Measurements from ENCODE around the gene F3.
A peak's percentile ranks its signal among the peaks of the same experiment; 100 is the strongest.

Gene F3

GRCh38 chr1:94527447-94528031 is 14.0 kb downstream of the F3 start:
- peak; percentile 62 for DNase-seq (ENCODE audit: low spot score)

- no peak for DNase-seq (ENCODE audit: low spot score)
These were observed 15.2 kb downstream of the F3 start for GRCh38 chr1:94526152-94526980.

GRCh38 chr1:94524531-94524930 is 17.0 kb downstream of the F3 start:
- DNase-seq (ENCODE audit: low spot score): no peak

DNA sequence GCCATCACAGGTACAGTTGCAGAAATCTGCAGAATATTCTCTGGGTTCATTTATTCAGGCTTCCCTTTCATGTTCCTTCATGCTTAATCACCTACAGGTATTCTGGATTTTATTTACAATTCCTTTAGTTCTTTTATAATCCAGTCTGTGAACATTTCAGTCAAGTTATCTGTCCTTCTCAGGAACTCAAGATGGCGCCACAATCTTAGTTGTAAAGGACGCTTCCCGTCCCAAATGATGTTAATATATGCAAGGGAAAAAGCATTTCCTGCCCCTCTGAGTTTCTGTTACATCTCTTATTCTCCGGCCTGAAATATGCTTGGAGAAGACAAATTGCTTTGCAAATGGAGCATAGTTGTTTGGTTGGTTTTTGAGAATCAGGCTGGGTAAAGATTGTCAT is 19.3 kb downstream of the F3 start:
- DNase-seq (ENCODE audit: low spot score): peak; percentile 43

- DNase-seq (ENCODE audit: low spot score): no peak
These were observed 22.2 kb downstream of the F3 start for GRCh38 chr1:94519351-94519750.

DNA sequence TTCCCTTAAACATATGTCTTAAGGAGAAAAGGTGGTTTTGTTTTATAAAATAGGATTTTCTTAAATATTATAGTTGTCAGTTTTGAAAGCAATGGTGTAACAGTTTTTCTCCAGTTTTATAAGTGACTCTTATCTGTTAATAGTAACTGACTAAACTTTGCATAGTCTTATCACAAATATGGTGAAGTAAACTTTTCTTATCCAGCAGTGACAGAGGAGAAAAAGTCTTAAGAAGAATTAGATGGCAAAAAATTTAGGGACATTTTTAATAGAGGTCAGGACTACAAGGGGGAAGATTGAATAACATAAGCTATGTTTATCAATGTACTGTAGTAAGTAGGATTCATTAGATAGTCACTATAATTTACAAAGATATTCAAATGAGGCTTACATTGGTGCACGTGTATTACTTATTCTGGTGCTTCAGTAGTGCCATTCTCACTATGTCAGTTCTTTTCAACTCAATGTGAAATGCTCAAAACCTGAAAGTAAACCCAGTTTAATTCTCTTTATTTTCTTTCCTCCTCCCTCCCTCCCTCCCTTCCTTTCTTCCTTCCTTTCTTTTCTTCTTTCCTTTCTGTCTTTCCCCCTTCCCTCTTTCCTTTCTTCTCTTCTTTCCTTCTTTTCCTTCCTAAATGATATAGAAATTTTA is 26.1 kb downstream of the F3 start:
- no peak for DNase-seq (ENCODE audit: low spot score)

- DNase-seq (ENCODE audit: low spot score): peak; percentile 24
These were observed 27.3 kb downstream of the F3 start for GRCh38 chr1:94514095-94514727.

- DNase-seq (ENCODE audit: low spot score): no peak
These were observed 28.7 kb downstream of the F3 start for GRCh38 chr1:94512816-94513215.

GRCh38 chr1:94504601-94505000 is 37.0 kb downstream of the F3 start:
- no peak for DNase-seq (ENCODE audit: low spot score)

- DNase-seq (ENCODE audit: low spot score): no peak
These were observed 38.4 kb downstream of the F3 start for GRCh38 chr1:94503153-94503552.

- no peak for DNase-seq (ENCODE audit: low spot score)
These were observed 39.6 kb downstream of the F3 start for GRCh38 chr1:94501935-94502334.

- DNase-seq (ENCODE audit: low spot score): no peak
These were observed 40.1 kb downstream of the F3 start for GRCh38 chr1:94501426-94501825.

DNA sequence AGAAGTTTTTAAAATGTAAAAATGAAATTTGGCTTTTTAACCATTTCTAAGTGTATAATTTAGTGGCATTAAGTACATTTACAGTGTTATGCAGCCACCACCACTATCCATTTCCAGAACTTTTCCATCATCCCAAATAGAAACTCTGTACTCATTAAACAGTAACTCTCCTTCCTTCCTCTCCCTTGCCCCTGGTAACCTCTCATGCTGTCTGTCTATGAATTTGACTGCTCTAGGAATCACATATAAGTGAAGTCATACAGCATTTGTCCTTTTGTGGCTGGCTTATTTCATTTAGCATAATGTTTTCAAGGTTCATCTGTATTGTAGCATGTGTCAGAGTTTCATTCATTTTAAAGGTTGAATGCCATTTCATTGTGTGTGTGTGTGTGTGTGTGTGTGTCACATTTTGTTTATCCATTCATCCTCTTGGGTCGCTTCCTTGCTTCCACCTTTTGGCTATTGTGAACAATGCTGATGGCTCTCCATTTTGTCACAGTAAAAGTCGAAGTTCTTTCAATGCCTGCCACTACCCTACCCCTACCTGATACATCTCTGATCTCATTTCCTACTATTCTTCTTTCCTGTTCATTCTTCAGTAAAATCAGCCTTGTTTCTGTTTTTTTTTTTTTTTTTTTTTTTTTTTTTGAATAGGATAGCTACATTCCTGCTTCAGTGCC is 45.3 kb downstream of the F3 start:
- no peak for DNase-seq (ENCODE audit: low spot score)

- DNase-seq (ENCODE audit: low spot score): no peak
These were observed 51.0 kb downstream of the F3 start for GRCh38 chr1:94490556-94490955.

GRCh38 chr1:94486990-94487389 is 54.6 kb downstream of the F3 start:
- DNase-seq (ENCODE audit: low spot score): no peak

GRCh38 chr1:94481473-94481933 is 60.1 kb downstream of the F3 start:
- peak; percentile 78 for DNase-seq (ENCODE audit: low spot score)

DNA sequence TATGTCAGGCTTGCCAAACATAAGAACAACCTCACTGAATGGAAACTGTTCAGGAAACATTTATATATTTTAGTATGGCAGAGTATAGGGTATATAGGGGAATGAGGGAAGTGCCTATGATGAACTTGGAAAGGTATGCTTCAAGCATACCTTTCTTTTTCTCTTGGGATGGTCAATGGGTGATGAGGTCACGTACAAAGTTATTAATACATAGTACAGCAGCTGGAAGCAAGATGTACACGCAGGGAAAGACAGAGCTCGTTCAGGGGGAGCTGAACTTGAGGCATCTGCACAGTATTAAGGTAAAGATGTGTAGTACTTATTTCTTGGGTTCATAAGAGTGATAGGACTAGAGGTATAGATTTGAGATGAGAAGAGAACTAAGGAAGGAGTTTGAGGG is 61.9 kb downstream of the F3 start:
- DNase-seq (ENCODE audit: low spot score): no peak
